Body of pancreas (tissue), 4 donors: ENCODE measurements around the gene SARM1. TPM values are rescaled to one million over a fixed set of nuclear protein-coding genes. Genes with fewer than 3 reads are reported as not detected.

Source experiments
- ATAC-seq: fragments of 150-250 bp; one replicate; pipeline ENCODE4 v1.9.1; 2016
- DNase-seq, 4 donors: peaks; one replicate each; pipeline ENCODE4 v3.0.0-alpha.2; 2019
- H3K27ac ChIP-seq, 4 donors: fragments of 200-600 bp; sonication (generic); 1 replicate in 3 of 4; 2 replicates in 1 of 4; pipeline versions ENCODE4 v1.5.1 to v1.6.1; 2016 to 2019; ENCODE audit warnings: mild to moderate bottlenecking in 1 of 4, mixed read lengths in 1 of 4, moderate library complexity in 1 of 4
- H3K27me3 ChIP-seq, 2 donors: fragments of 200-600 bp; sonication (generic); one replicate each; pipeline ENCODE4 v1.6.0; 2016; ENCODE audit warnings: mild to moderate bottlenecking in 1 of 2
- H3K36me3 ChIP-seq, 2 donors: fragments of 200-600 bp; sonication (generic); replicated peaks in 1 of 2; 2 replicates each; pipeline ENCODE4 v1.5.1; 2016; ENCODE audit warnings: low read depth in 2 of 2; ENCODE audit not compliant: insufficient read depth in 1 of 2
- H3K4me1 ChIP-seq: fragments of 200-600 bp; sonication (generic); one replicate; pipeline ENCODE4 v1.6.0; 2016
- H3K4me3 ChIP-seq, 2 donors: fragments of 200-600 bp; sonication (generic); 1 replicate in 1 of 2; 2 replicates in 1 of 2; pipeline ENCODE4 v1.5.1; 2016 to 2019
- H3K9me3 ChIP-seq, 3 donors: fragments of 200-600 bp; sonication (generic); 1 replicate in 2 of 3; 2 replicates in 1 of 3; pipeline ENCODE4 v1.5.1; 2016
- CTCF ChIP-seq, 7 experiments: fragments of 450-650 bp in 4 of 7; fragments of 200-600 bp in 3 of 7; sonication (generic) in 3 of 7; IDR thresholded peaks; one replicate each; pipeline ENCODE4 v1.5.1; 2016 to 2019; ENCODE audit warnings: antibody characterized with exemption in 7 of 7
- POLR2A ChIP-seq, 3 donors: fragments of 450-650 bp; IDR thresholded peaks; one replicate each; pipeline ENCODE4 v1.6.1; 2016; ENCODE audit warnings: antibody characterized with exemption in 3 of 3, mild to moderate bottlenecking in 2 of 3
- WGBS, 2 donors: methylation state at CpG; one replicate each; pipeline ENCODE4 v1.1.5; 2017; 5-methylcytosine and 5-hydroxymethylcytosine counted together
- intact Hi-C: fragments of 100-400 bp; cut with DNase I; formaldehyde crosslinking; loops from one replicate; pipeline ENCODE4 v1.15.1; 2023
- total RNA-seq, 2 donors: library from RNA; depleted of rRNA; stranded (reverse); fragments of >200 nt; gene quantifications; one replicate each; pipeline ENCODE4 v1.1.0, GENCODE V29; 2016

The SARM1 gene
- total RNA-seq, 2 donors from 2014 or later: 13.7 to 33.9 TPM

DNA sequence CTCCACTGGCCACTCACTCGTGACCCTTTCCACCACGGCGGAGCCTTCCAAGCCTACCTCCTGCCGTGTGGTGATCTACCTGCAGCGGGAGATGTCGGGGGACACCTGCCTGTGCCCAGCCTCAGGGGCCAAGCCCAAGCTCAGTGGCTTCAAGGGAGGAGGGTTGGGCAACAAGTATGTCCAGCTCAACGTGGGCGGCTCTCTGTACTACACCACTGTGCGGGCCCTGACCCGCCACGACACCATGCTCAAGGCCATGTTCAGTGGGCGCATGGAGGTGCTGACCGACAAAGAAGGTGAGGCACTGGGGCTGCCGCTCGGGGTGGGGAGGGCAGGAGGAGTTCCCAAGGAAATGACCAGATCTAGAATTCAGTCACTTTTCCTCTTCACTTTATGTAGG, 32.1 kb upstream of the SARM1 start:
- intact Hi-C loops: no loop called here
- H3K27ac ChIP-seq: peak overlapping the region in 1 of 4 donors; percentile 16

DNA sequence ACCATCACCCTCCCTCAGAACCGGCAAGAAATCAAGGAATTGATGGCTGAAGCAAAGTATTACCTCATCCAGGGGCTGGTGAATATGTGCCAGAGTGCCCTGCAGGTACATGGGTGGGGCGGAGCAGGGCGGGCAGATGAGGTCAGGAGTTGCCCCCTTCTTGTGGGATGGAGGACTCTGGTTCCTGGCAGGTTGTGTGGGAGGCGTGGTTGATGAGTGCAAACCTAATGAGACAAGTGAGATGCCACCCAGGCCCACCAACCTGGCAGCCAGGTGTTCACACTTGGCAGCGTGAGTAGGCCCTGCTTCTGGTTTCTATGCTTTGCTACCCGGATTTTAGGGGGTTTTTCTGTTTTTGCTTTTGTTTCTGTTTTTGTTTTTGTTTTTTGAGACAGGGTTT, 31.1 kb upstream of the SARM1 start:
- H3K27ac ChIP-seq: no peak overlapping the region
- peaks cover 40% of the 10 kb centered on the region for H3K4me1 ChIP-seq
- peaks cover 0 to 39% of the 10 kb centered on the region in 2 donors for H3K36me3 ChIP-seq
- TF ChIP-seq CTCF (IDR thresholded peaks at IDR 0.05): no peak
- no peak for TF ChIP-seq POLR2A (IDR thresholded peaks at IDR 0.05)
- H3K27me3 ChIP-seq: no peaks in the 10 kb centered on the region
- intact Hi-C loops: no loop called here
- H3K4me3 ChIP-seq: no peak overlapping the region
- no peaks in the 10 kb centered on the region for H3K9me3 ChIP-seq
- ATAC-seq: no peak
- 79 to 82% methylated on average over 5 to 6 of the region's 6 CpGs for WGBS, 2 donors
- no peak for DNase-seq

More for the DNA sequence above, 32.1 kb upstream of the SARM1 start:
- no peaks in the 10 kb centered on the region for H3K27me3 ChIP-seq
- H3K4me3 ChIP-seq: no peak overlapping the region
- ATAC-seq (no peak), DNase-seq (no peak)
- no peaks in the 10 kb centered on the region for H3K9me3 ChIP-seq
- TF ChIP-seq CTCF (IDR thresholded peaks at IDR 0.05) (no peak), POLR2A (IDR thresholded peaks at IDR 0.05) (no peak)
- H3K36me3 ChIP-seq: peaks cover 0 to 35% of the 10 kb centered on the region in 2 donors
- 85 to 87% methylated on average over 12 to 15 of the region's 15 CpGs for WGBS, 2 donors
- peaks cover 33% of the 10 kb centered on the region for H3K4me1 ChIP-seq

- Histone ChIP-seq H3K9me3 (no peaks in the 10 kb centered on the region), H3K27me3 (no peaks in the 10 kb centered on the region), H3K27ac (no peak overlapping the region), H3K4me3 (no peak overlapping the region), H3K36me3 (peaks cover 0 to 39% of the 10 kb centered on the region in 2 donors), H3K4me1 (peaks cover 47% of the 10 kb centered on the region)
- 90 to 95% methylated on average over 11 of the region's 11 CpGs for WGBS, 2 donors
- intact Hi-C loops: no loop called here
- DNase-seq (no peak), ATAC-seq (no peak)
- no peak for TF ChIP-seq POLR2A (IDR thresholded peaks at IDR 0.05)
- TF ChIP-seq CTCF (IDR thresholded peaks at IDR 0.05): no peak
Measured at GRCh38 chr17:28341516-28341915, 30.0 kb upstream of the SARM1 start.

DNA sequence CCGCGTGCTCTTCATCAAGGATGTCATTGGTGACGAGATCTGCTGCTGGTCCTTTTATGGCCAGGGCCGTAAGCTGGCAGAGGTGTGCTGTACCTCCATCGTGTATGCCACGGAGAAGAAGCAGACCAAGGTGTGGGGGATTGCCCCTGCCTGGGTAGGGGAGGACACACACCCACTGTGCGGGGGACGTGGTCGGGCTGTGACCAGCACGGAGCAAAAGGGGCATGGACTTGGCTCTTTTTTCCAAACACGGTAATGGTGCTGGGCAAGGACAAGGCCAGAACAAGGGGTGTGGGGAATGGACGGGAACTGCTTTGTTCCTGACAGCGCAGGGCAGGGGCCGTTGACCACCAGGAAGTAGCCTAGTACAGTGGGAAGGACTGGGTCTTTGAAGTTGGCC, 29.2 kb upstream of the SARM1 start:
- H3K4me3 ChIP-seq: no peak overlapping the region
- 91 to 92% methylated on average over 7 to 14 of the region's 14 CpGs for WGBS, 2 donors
- DNase-seq (no peak), ATAC-seq (no peak)
- TF ChIP-seq POLR2A (IDR thresholded peaks at IDR 0.05): no peak
- no peak for TF ChIP-seq CTCF (IDR thresholded peaks at IDR 0.05)
- no peaks in the 10 kb centered on the region for H3K9me3 ChIP-seq
- peaks cover 47% of the 10 kb centered on the region for H3K4me1 ChIP-seq
- no peaks in the 10 kb centered on the region for H3K27me3 ChIP-seq
- peaks cover 0 to 39% of the 10 kb centered on the region in 2 donors for H3K36me3 ChIP-seq
- intact Hi-C loops: no loop called here
- H3K27ac ChIP-seq: no peak overlapping the region

- ATAC-seq (no peak), DNase-seq (no peak)
- H3K27me3 ChIP-seq: no peaks in the 10 kb centered on the region
- intact Hi-C loops: no loop called here
- H3K9me3 ChIP-seq: no peaks in the 10 kb centered on the region
- TF ChIP-seq POLR2A (IDR thresholded peaks at IDR 0.05) (no peak), CTCF (IDR thresholded peaks at IDR 0.05) (no peak)
- WGBS, 2 donors: 83 to 85% methylated on average over 9 to 10 of the region's 10 CpGs
- H3K4me1 ChIP-seq: peaks cover 47% of the 10 kb centered on the region
- peak overlapping the region in 2 of 4 donors; percentile 81 to 87 for H3K27ac ChIP-seq
- peaks cover 0 to 39% of the 10 kb centered on the region in 2 donors for H3K36me3 ChIP-seq
- H3K4me3 ChIP-seq: no peak overlapping the region
Measured at GRCh38 chr17:28343491-28343932, 28.0 kb upstream of the SARM1 start.
